Measurements from ENCODE around the gene USP44. TPM values are rescaled to one million over a fixed set of nuclear protein-coding genes. Genes with fewer than 3 reads are reported as not detected.

The USP44 gene
- total and polyA plus RNA-seq, 11 donors = 0.09 to 1.2 (median 0.33) TPM; not detected in 3

DNA sequence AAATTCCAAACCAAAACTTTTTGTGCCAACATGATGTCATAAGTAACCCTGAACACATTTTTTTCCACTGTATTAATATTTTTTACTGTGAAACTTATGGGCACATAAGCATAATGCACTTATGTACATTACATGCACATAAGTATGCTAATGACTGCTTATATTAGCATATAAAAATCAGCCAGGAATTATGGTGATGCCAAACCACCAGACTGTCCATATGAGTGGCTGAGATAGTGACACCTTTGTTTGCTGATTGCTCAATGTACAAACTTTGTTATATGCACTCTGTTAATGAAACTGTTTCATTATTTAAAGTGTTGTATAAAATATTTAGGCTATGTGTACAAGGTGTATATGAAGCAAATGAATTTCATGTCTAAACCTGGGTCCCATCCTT, 32.3 kb downstream of the USP44 start:
- Histone ChIP-seq H3K4me1 (no peaks in the 10 kb centered on the region), H3K4me3 (no peak overlapping the region), H3K9me3 (no peaks in the 10 kb centered on the region), H3K27ac (no peak overlapping the region), H3K36me3 (peaks cover 0 to 27% (median 17%) of the 10 kb centered on the region in 9 donors), H3K27me3 (no peaks in the 10 kb centered on the region)
- DNase-seq (no peak), ATAC-seq (no peak)
- intact Hi-C loops (cut with DNase I) = no loop called here
- TF ChIP-seq POLR2A (IDR thresholded peaks at IDR 0.05) = no peak
- TF ChIP-seq, protein P1, sequence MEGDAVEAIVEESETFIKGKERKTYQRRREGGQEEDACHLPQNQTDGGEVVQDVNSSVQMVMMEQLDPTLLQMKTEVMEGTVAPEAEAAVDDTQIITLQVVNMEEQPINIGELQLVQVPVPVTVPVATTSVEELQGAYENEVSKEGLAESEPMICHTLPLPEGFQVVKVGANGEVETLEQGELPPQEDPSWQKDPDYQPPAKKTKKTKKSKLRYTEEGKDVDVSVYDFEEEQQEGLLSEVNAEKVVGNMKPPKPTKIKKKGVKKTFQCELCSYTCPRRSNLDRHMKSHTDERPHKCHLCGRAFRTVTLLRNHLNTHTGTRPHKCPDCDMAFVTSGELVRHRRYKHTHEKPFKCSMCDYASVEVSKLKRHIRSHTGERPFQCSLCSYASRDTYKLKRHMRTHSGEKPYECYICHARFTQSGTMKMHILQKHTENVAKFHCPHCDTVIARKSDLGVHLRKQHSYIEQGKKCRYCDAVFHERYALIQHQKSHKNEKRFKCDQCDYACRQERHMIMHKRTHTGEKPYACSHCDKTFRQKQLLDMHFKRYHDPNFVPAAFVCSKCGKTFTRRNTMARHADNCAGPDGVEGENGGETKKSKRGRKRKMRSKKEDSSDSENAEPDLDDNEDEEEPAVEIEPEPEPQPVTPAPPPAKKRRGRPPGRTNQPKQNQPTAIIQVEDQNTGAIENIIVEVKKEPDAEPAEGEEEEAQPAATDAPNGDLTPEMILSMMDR (IDR thresholded peaks at IDR 0.05) = no peak

DNA sequence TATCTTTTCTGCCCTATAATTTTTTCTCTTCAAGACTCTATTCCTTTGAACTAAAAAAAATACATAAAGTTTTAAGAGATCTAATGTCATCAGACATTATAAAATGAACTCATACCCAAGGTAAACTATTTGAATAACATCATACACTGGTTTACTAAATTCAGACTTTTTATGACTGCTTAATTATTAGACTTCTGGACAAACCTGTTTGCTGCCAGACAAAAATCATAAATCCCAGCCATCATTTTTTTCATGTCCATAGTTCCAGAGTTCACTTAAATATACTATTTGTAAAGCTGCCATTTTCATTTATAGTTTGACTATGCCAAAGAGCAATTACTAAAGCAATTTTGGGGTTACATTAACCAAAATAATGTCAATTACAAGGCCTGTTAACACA, 34.0 kb downstream of the USP44 start:
- ATAC-seq (no peak), DNase-seq (no peak)
- H3K27me3 ChIP-seq = no peaks in the 10 kb centered on the region
- intact Hi-C loops (cut with DNase I) = no loop called here
- H3K9me3 ChIP-seq = no peaks in the 10 kb centered on the region
- H3K4me3 ChIP-seq = no peak overlapping the region
- H3K27ac ChIP-seq = no peak overlapping the region
- TF ChIP-seq, protein P1 (IDR thresholded peaks at IDR 0.05) = no peak
- no peak for TF ChIP-seq POLR2A (IDR thresholded peaks at IDR 0.05)
- no peaks in the 10 kb centered on the region for H3K4me1 ChIP-seq
- peaks cover 0 to 44% (median 33%) of the 10 kb centered on the region in 9 donors for H3K36me3 ChIP-seq

DNA sequence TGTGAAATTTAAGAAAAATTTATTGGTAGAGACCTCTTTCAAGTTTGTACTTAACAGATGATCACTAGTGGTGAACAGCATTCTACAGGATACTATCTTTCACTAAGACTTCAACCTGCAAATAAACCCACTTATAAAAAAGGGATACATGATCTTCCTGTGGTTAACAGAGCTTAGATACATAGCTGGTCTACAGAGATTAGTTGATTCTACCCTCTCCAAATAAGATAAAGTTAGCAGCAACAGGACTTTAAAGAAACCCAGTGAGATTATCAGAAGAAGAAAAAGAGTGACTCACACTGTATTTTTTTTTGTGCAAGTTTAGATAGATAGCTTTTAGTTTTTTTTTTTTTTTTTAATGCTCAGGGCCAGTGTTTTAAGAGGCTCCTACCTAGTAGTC, 34.5 kb downstream of the USP44 start:
- no peak for DNase-seq
- TF ChIP-seq POLR2A (IDR thresholded peaks at IDR 0.05) = no peak
- TF ChIP-seq, protein P1 (IDR thresholded peaks at IDR 0.05) = no peak
- no peak for ATAC-seq
- H3K27ac ChIP-seq = no peak overlapping the region
- no peaks in the 10 kb centered on the region for H3K27me3 ChIP-seq
- peaks cover 0 to 48% (median 38%) of the 10 kb centered on the region in 9 donors for H3K36me3 ChIP-seq
- no peak overlapping the region for H3K4me3 ChIP-seq
- H3K4me1 ChIP-seq = no peaks in the 10 kb centered on the region
- intact Hi-C loops (cut with DNase I) = no loop called here
- H3K9me3 ChIP-seq = no peaks in the 10 kb centered on the region

DNA sequence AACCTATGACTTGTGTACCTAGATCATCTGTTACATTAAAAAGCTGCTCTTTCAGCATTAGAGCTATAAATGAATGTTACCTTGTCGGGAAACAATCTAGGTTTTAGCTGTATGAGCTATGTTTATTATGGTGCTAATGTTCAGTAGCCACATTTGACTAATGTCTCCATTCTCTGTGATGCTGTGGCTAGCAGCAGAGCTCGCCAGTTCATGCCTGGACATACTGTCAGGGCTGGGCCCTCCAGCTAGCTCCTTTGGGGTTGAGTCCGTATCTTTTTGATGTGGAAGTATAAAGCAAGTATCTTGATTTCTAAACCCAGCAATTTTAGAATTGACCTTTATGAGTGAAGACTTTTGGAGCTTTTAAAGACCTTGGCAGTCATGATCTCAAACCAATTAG, 36.1 kb downstream of the USP44 start:
- 93 to 98% (median 96%) methylated on average over 3 of the region's 3 CpGs for WGBS, 4 donors
- intact Hi-C loops (cut with DNase I) = no loop called here
- peaks cover 0 to 64% (median 53%) of the 10 kb centered on the region in 9 donors for H3K36me3 ChIP-seq
- H3K4me1 ChIP-seq = no peaks in the 10 kb centered on the region
- H3K9me3 ChIP-seq = no peaks in the 10 kb centered on the region
- no peaks in the 10 kb centered on the region for H3K27me3 ChIP-seq
- ATAC-seq (no peak), DNase-seq (no peak)
- TF ChIP-seq, protein P1 (IDR thresholded peaks at IDR 0.05) = no peak
- no peak for TF ChIP-seq POLR2A (IDR thresholded peaks at IDR 0.05)
- no peak overlapping the region for H3K27ac ChIP-seq
- no peak overlapping the region for H3K4me3 ChIP-seq

All from heart left ventricle (tissue), 16 donors.